BE2C (cell line): Measurements from ENCODE around the gene ARHGAP27.

Source experiments
- DNase-seq: peaks from one replicate; pipeline ENCODE4 v3.0.0-alpha.2; 2020
- H3K27me3 ChIP-seq: fragments of 250-450 bp; sonication (Bioruptor Pico); 2 replicates; pipeline ENCODE4 v1.5.1; 2020; ENCODE audit warnings: mild to moderate bottlenecking
- H3K36me3 ChIP-seq: fragments of 250-450 bp; sonication (Bioruptor Pico); 2 replicates; pipeline ENCODE4 v1.5.1; 2020; ENCODE audit warnings: mild to moderate bottlenecking
- H3K4me1 ChIP-seq: fragments of 250-450 bp; sonication (Bioruptor Pico); 2 replicates; pipeline ENCODE4 v1.5.1; 2020
- H3K4me3 ChIP-seq: 2 replicates; pipeline ENCODE4 v1.5.1; 2011; ENCODE audit warnings: low read depth, low read length
- H3K9me3 ChIP-seq: fragments of 250-450 bp; sonication (Bioruptor Pico); 2 replicates; pipeline ENCODE4 v1.5.1; 2020
- TF ChIP-seq, protein P1 (sequence below): IDR thresholded peaks from 2 replicates; pipeline ENCODE4 v1.5.1; 2012; ENCODE audit warnings: mild to moderate bottlenecking, low read depth, low read length

Gene ARHGAP27

DNA sequence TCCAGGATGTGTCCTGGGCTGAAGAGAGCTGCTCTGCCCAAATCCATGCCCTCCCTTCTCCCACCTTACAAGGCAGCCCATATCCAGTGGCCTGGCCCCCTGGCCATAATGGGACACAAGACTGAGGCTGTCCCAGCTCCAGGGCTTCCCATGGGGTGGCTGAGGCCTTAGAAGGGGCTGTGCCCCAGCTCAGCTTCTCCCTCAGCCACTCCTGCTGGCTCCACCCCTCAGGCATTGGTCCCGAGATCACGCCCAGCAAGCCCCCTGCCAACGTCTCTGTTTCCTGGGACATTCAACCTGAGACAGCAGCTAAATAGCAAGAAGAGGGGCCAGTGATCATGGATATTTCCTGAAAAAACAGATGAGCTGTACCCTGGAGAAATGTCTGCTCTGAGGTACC lies 43.3 kb downstream of the ARHGAP27 start:
- Histone ChIP-seq H3K27me3 (no peaks in the 10 kb centered on the region), H3K9me3 (no peaks in the 10 kb centered on the region), H3K4me3 (no peak overlapping the region), H3K4me1 (peaks cover 3% of the 10 kb centered on the region; the same call in 1 of the 2 replicates), H3K36me3 (no peaks in the 10 kb centered on the region)
- no peak for DNase-seq
- TF ChIP-seq, protein P1, sequence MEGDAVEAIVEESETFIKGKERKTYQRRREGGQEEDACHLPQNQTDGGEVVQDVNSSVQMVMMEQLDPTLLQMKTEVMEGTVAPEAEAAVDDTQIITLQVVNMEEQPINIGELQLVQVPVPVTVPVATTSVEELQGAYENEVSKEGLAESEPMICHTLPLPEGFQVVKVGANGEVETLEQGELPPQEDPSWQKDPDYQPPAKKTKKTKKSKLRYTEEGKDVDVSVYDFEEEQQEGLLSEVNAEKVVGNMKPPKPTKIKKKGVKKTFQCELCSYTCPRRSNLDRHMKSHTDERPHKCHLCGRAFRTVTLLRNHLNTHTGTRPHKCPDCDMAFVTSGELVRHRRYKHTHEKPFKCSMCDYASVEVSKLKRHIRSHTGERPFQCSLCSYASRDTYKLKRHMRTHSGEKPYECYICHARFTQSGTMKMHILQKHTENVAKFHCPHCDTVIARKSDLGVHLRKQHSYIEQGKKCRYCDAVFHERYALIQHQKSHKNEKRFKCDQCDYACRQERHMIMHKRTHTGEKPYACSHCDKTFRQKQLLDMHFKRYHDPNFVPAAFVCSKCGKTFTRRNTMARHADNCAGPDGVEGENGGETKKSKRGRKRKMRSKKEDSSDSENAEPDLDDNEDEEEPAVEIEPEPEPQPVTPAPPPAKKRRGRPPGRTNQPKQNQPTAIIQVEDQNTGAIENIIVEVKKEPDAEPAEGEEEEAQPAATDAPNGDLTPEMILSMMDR = no peak

GRCh38 chr17:45388604-45389325 lies 43.9 kb downstream of the ARHGAP27 start:
- no peaks in the 10 kb centered on the region for H3K9me3 ChIP-seq
- no peaks in the 10 kb centered on the region for H3K27me3 ChIP-seq
- TF ChIP-seq, protein P1 = no peak
- no peak for DNase-seq
- no peak overlapping the region for H3K4me3 ChIP-seq
- peaks cover 3% of the 10 kb centered on the region; the same call in 1 of the 2 replicates for H3K4me1 ChIP-seq
- H3K36me3 ChIP-seq = no peaks in the 10 kb centered on the region

DNA sequence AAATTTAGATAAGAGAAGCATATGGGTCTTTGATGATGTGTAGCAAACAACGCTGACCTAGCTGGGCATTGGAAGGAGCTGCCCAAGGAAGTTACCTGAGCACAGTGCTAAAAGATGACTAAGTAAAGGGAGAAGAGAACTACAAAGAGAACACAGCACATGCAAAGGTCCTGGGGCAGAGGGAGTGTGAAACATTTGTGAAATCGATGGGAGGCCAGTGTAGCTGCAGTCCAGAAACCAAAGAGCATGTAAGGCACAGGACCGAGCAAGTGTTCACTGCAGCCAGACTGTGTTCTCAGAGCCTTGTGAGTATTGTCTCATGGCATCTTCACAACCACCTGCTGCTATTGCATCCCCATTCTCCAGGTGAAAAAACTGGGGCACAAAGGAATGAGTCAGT lies 44.9 kb downstream of the ARHGAP27 start:
- no peaks in the 10 kb centered on the region for H3K9me3 ChIP-seq
- H3K4me1 ChIP-seq = peaks cover 3% of the 10 kb centered on the region
- no peaks in the 10 kb centered on the region for H3K36me3 ChIP-seq
- no peak for DNase-seq
- TF ChIP-seq, protein P1 = no peak
- H3K4me3 ChIP-seq = no peak overlapping the region
- no peaks in the 10 kb centered on the region for H3K27me3 ChIP-seq

- TF ChIP-seq, protein P1 = no peak
- DNase-seq = no peak
Measured at GRCh38 chr17:45386178-45386577, 46.5 kb downstream of the ARHGAP27 start.

GRCh38 chr17:45385331-45385997 lies 47.2 kb downstream of the ARHGAP27 start:
- Histone ChIP-seq H3K4me1 (peaks cover 3% of the 10 kb centered on the region), H3K9me3 (no peaks in the 10 kb centered on the region), H3K27me3 (no peaks in the 10 kb centered on the region), H3K36me3 (no peaks in the 10 kb centered on the region), H3K4me3 (no peak overlapping the region)
- DNase-seq = peak; percentile 92
- TF ChIP-seq, protein P1 = peak; percentile 100

More at GRCh38 chr17:45386178-45386577, 46.5 kb downstream of the ARHGAP27 start:
- Histone ChIP-seq H3K27me3 (no peaks in the 10 kb centered on the region), H3K36me3 (no peaks in the 10 kb centered on the region), H3K9me3 (no peaks in the 10 kb centered on the region), H3K4me3 (no peak overlapping the region), H3K4me1 (peaks cover 3% of the 10 kb centered on the region)

GRCh38 chr17:45384789-45385262 lies 47.8 kb downstream of the ARHGAP27 start:
- TF ChIP-seq, protein P1 = no peak
- Histone ChIP-seq H3K36me3 (no peaks in the 10 kb centered on the region), H3K27me3 (no peaks in the 10 kb centered on the region), H3K4me1 (peaks cover 3% of the 10 kb centered on the region), H3K4me3 (no peak overlapping the region), H3K9me3 (no peaks in the 10 kb centered on the region)
- DNase-seq = no peak
